Large intestine (tissue), 3 donors: ENCODE measurements around the gene RIPPLY2. TPM values are rescaled to one million over a fixed set of nuclear protein-coding genes. Genes with fewer than 3 reads are reported as not detected.

Experiments used
- DNase-seq, 2 donors: peaks; one replicate each; pipeline versions ENCODE4 v3.0.0 to v3.0.0-alpha.2; 2013
- H3K27ac ChIP-seq: one replicate; pipeline ENCODE4 v1.5.1; 2013; ENCODE audit warnings: low read length
- H3K27me3 ChIP-seq: 2 replicates; pipeline ENCODE4 v1.6.1; 2013; ENCODE audit warnings: low read length; ENCODE audit not compliant: control insufficient read depth, insufficient read depth
- H3K36me3 ChIP-seq: 2 replicates; pipeline ENCODE4 v1.6.1; 2013; ENCODE audit warnings: low read length; ENCODE audit not compliant: control insufficient read depth, insufficient read depth
- H3K4me1 ChIP-seq: one replicate; pipeline ENCODE4 v1.6.1; 2013; ENCODE audit warnings: low read length; ENCODE audit not compliant: control insufficient read depth, insufficient read depth
- H3K4me3 ChIP-seq: one replicate; pipeline ENCODE4 v1.5.1; 2013; ENCODE audit warnings: low read length
- H3K9me3 ChIP-seq: one replicate; pipeline ENCODE4 v1.6.1; 2013; ENCODE audit warnings: mild to moderate bottlenecking, low read depth, low read length, moderate library complexity; ENCODE audit not compliant: control insufficient read depth
- WGBS: methylation state at CpG from one replicate; pipeline ENCODE4 v1.1.5; 2013; ENCODE audit warnings: low lambda C conversion rate; ENCODE audit not compliant: insufficient coverage; 5-methylcytosine and 5-hydroxymethylcytosine counted together
- polyA plus RNA-seq: library from polyadenylated mRNA; unstranded; fragments of 120-200 nt; gene quantifications from one replicate; pipeline ENCODE4 v1.2.1, GENCODE V29; 2013

Gene RIPPLY2
- polyA plus RNA-seq, 1 donor, result 0.88 TPM

GRCh38 chr6:83859410-83860358 is 6.5 kb downstream of the RIPPLY2 start, which contains the start of gene CYB5R4:
CYB5R4 (plus strand) TSS chr6:83859689; CDS start chr6:83859783, 94 bp downstream.
- Histone ChIP-seq H3K36me3 (no peaks in the 10 kb centered on the region), H3K27ac (peak within 1 kb of the TSS; percentile 67), H3K4me3 (peak within 1 kb of the TSS; percentile 82), H3K9me3 (no peaks in the 10 kb centered on the region), H3K27me3 (peaks cover 11% of the 10 kb centered on the region), H3K4me1 (no peaks in the 10 kb centered on the region)
- no CpG with 5 or more reads among the region's 53 CpGs for WGBS
- DNase-seq, result peak; percentile 96

- Histone ChIP-seq H3K27ac (no peak overlapping the region), H3K4me1 (no peaks in the 10 kb centered on the region), H3K27me3 (peaks cover 5% of the 10 kb centered on the region), H3K9me3 (no peaks in the 10 kb centered on the region), H3K4me3 (peak overlapping the region; percentile 82), H3K36me3 (peaks cover 4% of the 10 kb centered on the region)
- no peak for DNase-seq
- 15% methylated on average over 4 of the region's 7 CpGs for WGBS
These were observed 7.2 kb downstream of the RIPPLY2 start for GRCh38 chr6:83860359-83860755.

- Histone ChIP-seq H3K4me1 (no peaks in the 10 kb centered on the region), H3K36me3 (peaks cover 10% of the 10 kb centered on the region), H3K9me3 (no peaks in the 10 kb centered on the region), H3K27me3 (no peaks in the 10 kb centered on the region), H3K27ac (no peak overlapping the region), H3K4me3 (no peak overlapping the region)
- DNase-seq, result no peak
- 95% methylated on average over 3 of the region's 8 CpGs for WGBS
These were observed 7.8 kb downstream of the RIPPLY2 start for GRCh38 chr6:83860782-83861495.

GRCh38 chr6:83862776-83863471 is 9.8 kb downstream of the RIPPLY2 start:
- 59% methylated on average over 2 of the region's 4 CpGs for WGBS

GRCh38 chr6:83867043-83867442 is 13.9 kb downstream of the RIPPLY2 start:
- H3K4me3 ChIP-seq, result no peak overlapping the region
- no peaks in the 10 kb centered on the region for H3K4me1 ChIP-seq
- peaks cover 22% of the 10 kb centered on the region for H3K36me3 ChIP-seq
- peaks cover 6% of the 10 kb centered on the region for H3K9me3 ChIP-seq
- no peak overlapping the region for H3K27ac ChIP-seq
- H3K27me3 ChIP-seq, result no peaks in the 10 kb centered on the region
- DNase-seq, result no peak

More at GRCh38 chr6:83862776-83863471, 9.8 kb downstream of the RIPPLY2 start:
- no peak for DNase-seq
- no peak overlapping the region for H3K27ac ChIP-seq
- peaks cover 4% of the 10 kb centered on the region for H3K9me3 ChIP-seq
- H3K4me3 ChIP-seq, result no peak overlapping the region
- H3K36me3 ChIP-seq, result peaks cover 19% of the 10 kb centered on the region
- no peaks in the 10 kb centered on the region for H3K4me1 ChIP-seq
- H3K27me3 ChIP-seq, result no peaks in the 10 kb centered on the region

- H3K27me3 ChIP-seq, result no peaks in the 10 kb centered on the region
- DNase-seq, result peak; percentile 4 to 17
- H3K27ac ChIP-seq, result no peak overlapping the region
These were observed 14.5 kb downstream of the RIPPLY2 start for GRCh38 chr6:83867527-83868161.

GRCh38 chr6:83868639-83869038 is 15.5 kb downstream of the RIPPLY2 start:
- H3K36me3 ChIP-seq, result peaks cover 22% of the 10 kb centered on the region
- peaks cover 6% of the 10 kb centered on the region for H3K9me3 ChIP-seq
- WGBS, result no CpG with 5 or more reads among the region's 1 CpG
- no peak overlapping the region for H3K4me3 ChIP-seq
- H3K27ac ChIP-seq, result no peak overlapping the region
- H3K27me3 ChIP-seq, result no peaks in the 10 kb centered on the region
- DNase-seq, result no peak
- no peaks in the 10 kb centered on the region for H3K4me1 ChIP-seq

More at GRCh38 chr6:83867527-83868161, 14.5 kb downstream of the RIPPLY2 start:
- H3K9me3 ChIP-seq, result peaks cover 6% of the 10 kb centered on the region
- H3K36me3 ChIP-seq, result peaks cover 22% of the 10 kb centered on the region
- H3K4me1 ChIP-seq, result no peaks in the 10 kb centered on the region
- H3K4me3 ChIP-seq, result no peak overlapping the region
- 100% methylated on average over 1 of the region's 9 CpGs for WGBS

- no peak overlapping the region for H3K27ac ChIP-seq
- DNase-seq, result no peak
- no CpG with 5 or more reads among the region's 4 CpGs for whole genome bisulfite sequencing
- H3K36me3 ChIP-seq, result peaks cover 15% of the 10 kb centered on the region
- peaks cover 6% of the 10 kb centered on the region for H3K9me3 ChIP-seq
- no peaks in the 10 kb centered on the region for H3K4me1 ChIP-seq
- no peak overlapping the region for H3K4me3 ChIP-seq
- no peaks in the 10 kb centered on the region for H3K27me3 ChIP-seq
These were observed 17.5 kb downstream of the RIPPLY2 start for GRCh38 chr6:83870649-83871048.

- H3K27ac ChIP-seq, result no peak overlapping the region
- no peak overlapping the region for H3K4me3 ChIP-seq
- peaks cover 6% of the 10 kb centered on the region for H3K36me3 ChIP-seq
- peaks cover 5% of the 10 kb centered on the region for H3K9me3 ChIP-seq
- H3K4me1 ChIP-seq, result no peaks in the 10 kb centered on the region
- no peak for DNase-seq
- WGBS, result 100% methylated on average over 1 of the region's 3 CpGs
- H3K27me3 ChIP-seq, result no peaks in the 10 kb centered on the region
These were observed 19.4 kb downstream of the RIPPLY2 start for GRCh38 chr6:83872386-83873118.
